Esophagus (tissue), 2 donors: ENCODE measurements around the gene TOP3A. TPM values are rescaled to one million over a fixed set of nuclear protein-coding genes. Genes with fewer than 3 reads are reported as not detected.
"Not testable (repeated sequence)": the region's sequence is repeated elsewhere in the genome, so short reads cannot be mapped to it uniquely, and the experiment has no call there.

Experiments used
- H3K27ac ChIP-seq, 2 donors: one replicate each; pipeline ENCODE4 v1.5.1; 2013; ENCODE audit warnings: low read depth in 2 of 2, mild to moderate bottlenecking in 2 of 2, inconsistent platforms in 1 of 2, low read length in 1 of 2, moderate library complexity in 1 of 2
- H3K27me3 ChIP-seq, 2 donors: one replicate each; pipeline ENCODE4 v1.6.1; 2013; ENCODE audit warnings: low read length in 2 of 2, control low read depth in 1 of 2, mild to moderate bottlenecking in 1 of 2; ENCODE audit not compliant: insufficient read depth in 2 of 2, control insufficient read depth in 1 of 2
- H3K36me3 ChIP-seq, 2 donors: one replicate each; pipeline ENCODE4 v1.6.1; 2013; ENCODE audit warnings: low read length in 1 of 2; ENCODE audit not compliant: control insufficient read depth in 2 of 2, insufficient read depth in 2 of 2
- H3K4me1 ChIP-seq, 2 donors: one replicate each; pipeline ENCODE4 v1.6.1; 2013; ENCODE audit warnings: low read length in 1 of 2; ENCODE audit not compliant: control insufficient read depth in 2 of 2, insufficient read depth in 2 of 2
- H3K4me3 ChIP-seq, 2 donors: one replicate each; pipeline ENCODE4 v1.5.1; 2013; ENCODE audit warnings: low read length in 2 of 2, mild to moderate bottlenecking in 2 of 2, low read depth in 1 of 2, moderate library complexity in 1 of 2
- H3K9me3 ChIP-seq, 2 donors: one replicate each; pipeline ENCODE4 v1.6.1; 2013; ENCODE audit warnings: mild to moderate bottlenecking in 2 of 2, low read depth in 1 of 2, low read length in 1 of 2, moderate library complexity in 1 of 2; ENCODE audit not compliant: control insufficient read depth in 2 of 2, insufficient read depth in 1 of 2
- WGBS, 2 donors: extraction: QIAGEN DNeasy Blood & Tissue Kit; methylation state at CpG; one replicate each; pipeline ENCODE4 v1.1.7; 2013; 5-methylcytosine and 5-hydroxymethylcytosine counted together
- polyA plus RNA-seq, 2 donors: library from polyadenylated mRNA; stranded (reverse); fragments of 200-250 nt; gene quantifications; one replicate each; pipeline ENCODE4 v1.2.3, GENCODE V29; 2013
- donor health status: healthy with polysubstance abuse.
- donor health status: Bipolar disorder and iron deficiency.

Gene TOP3A
- polyA plus RNA-seq, 2 donors, result 9.4 to 14.6 TPM

DNA sequence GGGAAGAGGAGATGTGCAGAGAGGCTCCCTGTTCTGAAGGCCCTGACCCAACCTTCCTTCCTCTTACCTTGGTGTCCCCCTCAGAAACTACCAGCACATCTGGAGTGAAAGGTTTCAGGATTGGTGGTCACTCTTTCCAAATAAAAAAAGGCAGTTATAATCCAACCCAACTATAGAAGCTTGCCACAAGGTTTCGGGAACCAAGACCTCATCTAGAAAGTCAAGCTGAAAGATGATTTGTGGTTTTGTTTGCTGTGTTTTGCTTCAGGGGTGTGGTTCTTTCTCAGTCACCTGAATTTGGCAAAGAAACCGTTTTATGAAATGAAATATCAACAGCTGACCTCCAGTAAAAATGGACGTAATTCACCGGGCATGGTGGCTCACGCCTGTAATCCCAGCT, 29.2 kb upstream of the TOP3A start:
- H3K4me1 ChIP-seq, result no peaks in the 10 kb centered on the region
- H3K27me3 ChIP-seq, result no peaks in the 10 kb centered on the region
- H3K9me3 ChIP-seq, result no peaks in the 10 kb centered on the region
- peaks cover 16 to 56% of the 10 kb centered on the region in 2 donors for H3K36me3 ChIP-seq
- 75 to 76% methylated on average over 5 of the region's 5 CpGs for WGBS, 2 donors
- no peak overlapping the region for H3K4me3 ChIP-seq
- no peak overlapping the region for H3K27ac ChIP-seq

DNA sequence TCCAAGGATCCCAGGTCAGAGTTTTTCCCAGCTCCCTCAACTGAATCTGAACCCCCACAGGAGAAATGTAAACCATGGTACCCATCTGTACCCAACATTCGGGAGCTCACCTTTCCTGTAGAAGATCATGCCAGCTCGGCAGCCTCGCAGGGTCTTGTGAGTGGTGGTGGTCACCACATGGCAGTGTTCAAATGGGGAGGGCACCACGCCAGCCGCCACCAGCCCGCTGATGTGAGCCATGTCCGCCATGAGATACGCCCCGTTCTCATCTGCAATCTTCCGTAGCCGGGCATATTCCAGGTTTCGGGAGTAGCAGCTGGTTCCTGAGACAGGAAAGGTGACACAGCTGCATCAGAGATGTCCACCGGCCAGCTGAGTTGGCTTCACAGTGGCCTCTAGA, 25.1 kb upstream of the TOP3A start:
- WGBS, 2 donors, result 98% methylated on average over 13 of the region's 13 CpGs
- H3K4me3 ChIP-seq, result no peak overlapping the region
- no peaks in the 10 kb centered on the region for H3K9me3 ChIP-seq
- H3K27ac ChIP-seq, result no peak overlapping the region
- H3K4me1 ChIP-seq, result no peaks in the 10 kb centered on the region
- H3K27me3 ChIP-seq, result no peaks in the 10 kb centered on the region
- peaks cover 16 to 33% of the 10 kb centered on the region in 2 donors for H3K36me3 ChIP-seq

DNA sequence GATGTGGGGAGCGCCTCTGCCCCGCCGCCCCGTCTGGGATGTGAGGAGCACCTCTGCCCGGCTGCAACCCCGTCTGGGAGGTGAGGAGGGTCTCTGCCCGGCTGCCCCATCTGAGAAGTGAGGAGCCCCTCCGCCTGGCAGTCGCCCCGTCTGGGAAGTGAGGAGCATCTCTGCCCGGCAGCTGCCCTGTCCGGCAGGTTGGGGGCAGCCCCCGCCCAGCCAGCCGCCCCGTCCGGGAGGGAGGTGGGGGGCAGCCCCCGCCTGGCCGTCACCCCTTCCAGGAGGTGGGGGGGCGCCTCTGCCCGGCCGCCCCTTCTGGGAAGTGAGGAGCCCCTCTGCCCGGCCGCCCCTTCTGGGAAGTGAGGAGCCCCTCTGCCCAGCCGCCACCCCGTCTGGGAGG, 23.4 kb upstream of the TOP3A start:
- peaks cover 20 to 34% of the 10 kb centered on the region in 2 donors for H3K36me3 ChIP-seq
- H3K27me3 ChIP-seq, H3K4me3 ChIP-seq, H3K4me1 ChIP-seq, H3K9me3 ChIP-seq, H3K27ac ChIP-seq: not testable (repeated sequence)
- 90 to 95% methylated on average over 19 to 25 of the region's 25 CpGs for WGBS, 2 donors

DNA sequence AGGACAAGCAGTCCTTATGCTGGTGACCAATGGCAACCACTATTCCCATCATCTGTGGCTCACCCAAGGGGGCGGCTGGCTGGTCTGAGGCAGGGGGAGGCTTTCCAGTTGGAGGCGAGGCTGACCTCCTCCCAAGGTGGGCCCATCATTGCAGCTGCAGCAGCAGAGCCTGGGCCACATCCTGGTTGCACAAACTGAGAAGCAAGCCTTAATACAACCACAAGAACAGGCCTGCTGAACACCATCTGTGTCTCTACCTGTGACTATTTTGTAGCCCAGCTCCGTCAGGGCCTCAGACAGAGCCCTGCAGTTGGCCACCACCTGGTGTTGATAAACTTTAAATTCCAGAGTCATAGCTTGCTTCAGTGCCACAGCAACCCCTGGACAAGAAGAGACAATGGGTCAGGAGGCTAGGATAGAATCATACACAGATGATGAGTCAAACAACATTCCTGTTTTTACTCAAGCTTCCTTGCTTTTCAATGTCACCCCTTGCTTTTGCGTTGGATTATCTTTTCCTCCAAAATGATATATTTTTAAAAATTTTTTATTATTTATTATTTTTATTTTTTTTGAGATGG, 18.2 kb upstream of the TOP3A start:
- Histone ChIP-seq H3K27me3 (no peaks in the 10 kb centered on the region), H3K36me3 (peaks cover 37 to 60% of the 10 kb centered on the region in 2 donors), H3K9me3 (no peaks in the 10 kb centered on the region), H3K4me1 (peaks cover 0 to 3% of the 10 kb centered on the region in 2 donors), H3K4me3 (no peak overlapping the region), H3K27ac (no peak overlapping the region)
- WGBS, 2 donors, result 79 to 86% methylated on average over 4 of the region's 4 CpGs

DNA sequence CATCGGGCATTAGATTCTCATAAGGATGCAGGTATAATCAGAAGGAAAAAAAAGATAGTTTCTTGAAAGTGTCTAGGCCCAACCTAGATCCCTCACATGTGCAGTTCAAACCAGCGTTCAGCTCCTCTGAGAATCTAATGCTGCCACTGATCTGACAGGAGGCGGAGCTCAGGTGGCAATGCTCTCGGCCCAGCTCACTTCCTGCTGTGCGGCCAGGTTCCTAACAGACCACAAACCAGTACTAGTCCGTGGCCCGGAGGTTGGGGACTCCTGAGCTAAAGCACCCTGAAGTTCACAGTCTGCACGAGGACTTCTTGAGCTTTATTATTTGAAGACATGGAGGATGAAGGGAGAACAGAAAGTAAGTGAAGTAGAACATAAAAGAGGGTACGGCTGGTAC, 17.1 kb upstream of the TOP3A start:
- H3K9me3 ChIP-seq, result no peaks in the 10 kb centered on the region
- peaks cover 35 to 60% of the 10 kb centered on the region in 2 donors for H3K36me3 ChIP-seq
- H3K4me1 ChIP-seq, result peaks cover 0 to 3% of the 10 kb centered on the region in 2 donors
- H3K27ac ChIP-seq, result no peak overlapping the region
- no peaks in the 10 kb centered on the region for H3K27me3 ChIP-seq
- WGBS, 2 donors, result 78 to 82% methylated on average over 9 of the region's 9 CpGs
- no peak overlapping the region for H3K4me3 ChIP-seq

DNA sequence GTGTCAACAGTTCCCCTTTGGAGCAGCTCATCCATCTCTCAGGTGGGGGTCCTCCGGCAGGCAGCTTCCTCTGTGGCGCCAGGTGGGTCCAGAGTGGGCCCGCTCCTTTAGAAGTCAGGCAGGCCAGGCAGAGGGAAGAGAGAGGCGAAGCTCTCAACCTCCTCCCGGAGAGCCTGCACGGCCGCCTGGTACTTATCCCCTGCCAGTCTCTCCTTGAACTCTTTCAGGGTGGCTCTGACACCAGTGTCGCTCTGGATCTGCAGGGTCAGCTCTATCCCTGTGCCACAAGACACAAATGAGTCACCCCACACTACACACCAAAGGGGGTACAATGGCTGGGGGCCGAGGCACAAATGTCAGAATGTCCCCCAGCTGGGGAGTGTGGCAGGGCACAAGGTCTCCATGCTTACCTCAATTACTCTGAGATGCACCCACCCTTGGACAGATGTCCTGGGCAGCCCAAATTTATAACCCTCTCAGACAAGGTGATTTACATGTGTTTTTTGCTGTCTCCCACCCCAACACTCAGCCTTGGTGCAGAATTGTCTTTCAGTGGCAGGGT, 13.9 kb upstream of the TOP3A start:
- H3K4me3 ChIP-seq, result no peak overlapping the region
- WGBS, 2 donors, result 89% methylated on average over 9 of the region's 9 CpGs
- H3K4me1 ChIP-seq, result peaks cover 0 to 3% of the 10 kb centered on the region in 2 donors
- H3K9me3 ChIP-seq, result no peaks in the 10 kb centered on the region
- no peaks in the 10 kb centered on the region for H3K27me3 ChIP-seq
- no peak overlapping the region for H3K27ac ChIP-seq
- peaks cover 22 to 61% of the 10 kb centered on the region in 2 donors for H3K36me3 ChIP-seq

DNA sequence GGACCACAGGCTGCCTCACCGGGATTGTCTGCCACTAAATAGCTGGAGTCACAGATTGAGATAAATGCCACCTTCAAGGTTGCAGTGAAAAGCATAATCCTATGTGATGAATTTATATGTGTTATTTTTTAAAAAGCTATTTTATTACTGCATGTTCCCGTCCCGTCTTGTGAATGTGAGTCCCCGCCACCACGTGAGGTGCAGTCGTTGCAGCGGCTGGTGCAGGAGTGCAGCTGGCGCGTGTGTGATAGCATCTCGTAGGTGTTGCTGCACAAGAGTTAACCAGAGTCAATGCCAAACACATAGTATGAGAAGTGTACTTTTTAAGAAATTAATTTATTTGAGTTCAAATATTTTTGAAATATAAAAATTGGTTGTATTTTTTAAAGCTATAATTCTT, 12.8 kb upstream of the TOP3A start:
- Histone ChIP-seq H3K27ac (no peak overlapping the region), H3K36me3 (peaks cover 22 to 67% of the 10 kb centered on the region in 2 donors), H3K4me3 (no peak overlapping the region), H3K9me3 (no peaks in the 10 kb centered on the region), H3K4me1 (peaks cover 0 to 3% of the 10 kb centered on the region in 2 donors), H3K27me3 (no peaks in the 10 kb centered on the region)
- WGBS, 2 donors, result 91 to 93% methylated on average over 10 of the region's 10 CpGs

DNA sequence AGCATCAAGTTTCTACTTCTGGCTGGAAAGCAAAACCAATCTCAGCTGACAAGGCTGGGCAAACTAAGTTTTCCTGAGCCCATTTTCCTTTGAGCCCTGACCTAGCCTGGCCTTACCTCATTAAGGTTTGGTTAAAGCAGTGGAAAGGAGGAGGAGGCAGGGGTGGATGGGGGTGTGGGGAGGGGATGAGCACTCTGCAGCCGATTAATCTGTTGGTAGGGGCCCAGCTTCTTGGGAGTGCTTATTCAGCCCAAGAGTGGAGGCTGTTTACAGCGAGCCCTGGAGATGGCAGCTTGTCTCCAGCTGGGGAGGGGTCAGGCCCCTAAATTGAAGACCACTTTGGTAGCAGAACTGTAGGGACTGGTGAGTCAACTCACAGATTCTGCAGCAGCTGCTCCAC, 12.3 kb upstream of the TOP3A start:
- H3K4me1 ChIP-seq, result no peaks in the 10 kb centered on the region
- peaks cover 23 to 65% of the 10 kb centered on the region in 2 donors for H3K36me3 ChIP-seq
- no peaks in the 10 kb centered on the region for H3K27me3 ChIP-seq
- H3K27ac ChIP-seq, result no peak overlapping the region
- 63 to 68% methylated on average over 2 of the region's 2 CpGs for WGBS, 2 donors
- H3K9me3 ChIP-seq, result no peaks in the 10 kb centered on the region
- H3K4me3 ChIP-seq, result no peak overlapping the region

DNA sequence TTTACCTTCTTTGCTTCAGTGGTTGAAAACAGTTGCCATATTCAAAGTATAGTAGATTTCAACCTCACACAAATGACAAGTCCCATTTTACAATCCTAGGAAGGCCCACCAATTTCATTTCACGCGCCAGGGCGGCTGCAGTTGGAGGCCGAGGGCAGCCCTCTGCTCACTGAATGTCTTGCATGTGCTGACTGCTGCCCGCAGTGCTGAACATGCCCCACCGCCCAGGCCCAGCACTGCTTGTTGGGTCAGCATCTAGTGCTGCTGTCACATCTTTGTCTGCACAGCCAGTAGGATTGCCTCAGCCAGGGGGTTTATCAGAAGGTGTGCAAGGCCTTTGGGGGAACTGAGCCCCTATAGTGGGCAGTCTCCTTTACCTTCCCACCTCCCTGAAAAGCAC, 11.8 kb upstream of the TOP3A start:
- H3K27ac ChIP-seq, result no peak overlapping the region
- no peaks in the 10 kb centered on the region for H3K4me1 ChIP-seq
- H3K4me3 ChIP-seq, result no peak overlapping the region
- H3K9me3 ChIP-seq, result no peaks in the 10 kb centered on the region
- peaks cover 23 to 61% of the 10 kb centered on the region in 2 donors for H3K36me3 ChIP-seq
- 85 to 89% methylated on average over 6 of the region's 6 CpGs for WGBS, 2 donors
- no peaks in the 10 kb centered on the region for H3K27me3 ChIP-seq

DNA sequence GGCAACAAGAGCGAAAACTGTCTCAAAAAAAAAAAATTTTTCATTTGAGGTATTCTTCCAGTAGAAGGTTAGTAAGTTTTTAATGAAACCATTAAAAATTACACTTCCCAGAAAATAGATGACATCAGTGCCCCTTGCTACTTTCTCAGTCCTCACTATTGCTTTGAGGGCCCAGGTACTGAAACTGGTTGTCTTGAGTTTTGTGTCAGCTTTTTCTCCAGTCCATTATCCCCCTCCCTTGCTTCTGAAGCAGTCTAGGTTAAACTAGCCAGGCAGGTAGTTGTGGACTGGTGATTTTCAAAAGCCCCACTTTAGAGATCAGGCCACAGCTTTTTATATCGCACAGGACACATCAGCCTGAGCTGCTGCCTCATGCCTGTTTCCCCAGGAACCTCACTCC, 11.2 kb upstream of the TOP3A start:
- WGBS, 2 donors, result 96 to 100% methylated on average over 2 of the region's 2 CpGs
- H3K4me3 ChIP-seq, result no peak overlapping the region
- no peaks in the 10 kb centered on the region for H3K4me1 ChIP-seq
- no peak overlapping the region for H3K27ac ChIP-seq
- H3K9me3 ChIP-seq, result no peaks in the 10 kb centered on the region
- no peaks in the 10 kb centered on the region for H3K27me3 ChIP-seq
- H3K36me3 ChIP-seq, result peaks cover 27 to 59% of the 10 kb centered on the region in 2 donors
